ENCODE data around the gene ELSPBP1. TPM values are rescaled to one million over a fixed set of nuclear protein-coding genes. Genes with fewer than 3 reads are reported as not detected.

The ELSPBP1 gene
- polyA plus RNA-seq, 1 of the 3 experiments (the other 2 are of a cell fraction), result not detected

GRCh38 chr19:48025480-48025879 is 31.0 kb downstream of the ELSPBP1 start:
- H3K79me2 ChIP-seq (ENCODE audit: insufficient read depth), result no peaks in the 10 kb centered on the region

GRCh38 chr19:48029431-48029830 is 35.0 kb downstream of the ELSPBP1 start:
- H3K9me3 ChIP-seq, result no peaks in the 10 kb centered on the region
- no peaks in the 10 kb centered on the region for H3K79me2 ChIP-seq (ENCODE audit: insufficient read depth)
- H3K36me3 ChIP-seq (replicated peaks in 1 of 2; ENCODE audit: control insufficient read depth in 1 of 2, insufficient read depth in 2 of 2, low read length in 1 of 2), result no peaks in the 10 kb centered on the region
- no peak overlapping the region for H3K4me3 ChIP-seq (ENCODE audit: low read depth in 2 of 2, low read length in 1 of 2)
- no peak overlapping the region for H3K27ac ChIP-seq (ENCODE audit: low read depth in 2 of 2, low read length in 1 of 2)
- no peak overlapping the region for H3K4me2 ChIP-seq
- no peaks in the 10 kb centered on the region for H4K20me1 ChIP-seq (ENCODE audit: insufficient read depth)
- H3K4me1 ChIP-seq (ENCODE audit: control insufficient read depth in 1 of 2, insufficient read depth in 2 of 2, low read depth in 1 of 2, low read length in 1 of 2), result no peaks in the 10 kb centered on the region
- 10% methylated on average over 7 of the region's 7 CpGs for WGBS (ENCODE audit: low lambda C conversion rate)
- DNase-seq, result no peak
- no peak overlapping the region for H3K9ac ChIP-seq
- H3F3A ChIP-seq (replicated peaks; ENCODE audit: insufficient read depth), result no peaks in the 10 kb centered on the region
- H2AFZ ChIP-seq (ENCODE audit: low read depth), result 0 out of 2 replicates have a peak overlapping the region, but pooled peaks have one; percentile 16
- H3K9me2 ChIP-seq, result no peaks in the 10 kb centered on the region
- CTCF ChIA-PET, result no interaction called here
- peaks cover 55% of the 10 kb centered on the region for H3K27me3 ChIP-seq (ENCODE audit: insufficient read depth)
- POLR2A ChIA-PET, result no interaction called here
- TF ChIP-seq SMC3 (IDR thresholded peaks at IDR 0.05; ENCODE audit: low read depth, low read length) (no peak), TCF12 (IDR thresholded peaks at IDR 0.05) (no peak), SIN3A (IDR thresholded peaks at IDR 0.05; ENCODE audit: borderline replicate concordance, low read depth, low read length) (no peak), USF2 (IDR thresholded peaks at IDR 0.05; ENCODE audit: borderline replicate concordance, low read depth, low read length) (no peak), YY1 (IDR thresholded peaks at IDR 0.05; ENCODE audit: low read depth) (no peak), ZBTB33 (IDR thresholded peaks at IDR 0.05; ENCODE audit: borderline replicate concordance, low read depth) (no peak), FOXJ3 (CRISPR knock-in tag; IDR thresholded peaks at IDR 0.05) (no peak), EZH2phosphoT487 (IDR thresholded peaks at IDR 0.05; ENCODE audit: borderline replicate concordance, low read depth) (no peak), IRF3 (IDR thresholded peaks at IDR 0.05; ENCODE audit: low read depth, low read length) (no peak)

More at GRCh38 chr19:48025480-48025879, 31.0 kb downstream of the ELSPBP1 start:
- Histone ChIP-seq H2AFZ (ENCODE audit: low read depth) (no peak overlapping the region), H3K4me2 (no peak overlapping the region), H3K9me2 (no peaks in the 10 kb centered on the region), H4K20me1 (ENCODE audit: insufficient read depth) (no peaks in the 10 kb centered on the region), H3F3A (replicated peaks; ENCODE audit: insufficient read depth) (no peaks in the 10 kb centered on the region), H3K9me3 (no peaks in the 10 kb centered on the region), H3K4me3 (ENCODE audit: low read depth in 2 of 2, low read length in 1 of 2) (no peak overlapping the region), H3K36me3 (replicated peaks in 1 of 2; ENCODE audit: control insufficient read depth in 1 of 2, insufficient read depth in 2 of 2, low read length in 1 of 2) (no peaks in the 10 kb centered on the region), H3K4me1 (ENCODE audit: control insufficient read depth in 1 of 2, insufficient read depth in 2 of 2, low read depth in 1 of 2, low read length in 1 of 2) (no peaks in the 10 kb centered on the region), H3K27me3 (ENCODE audit: insufficient read depth) (peaks cover 52% of the 10 kb centered on the region), H3K9ac (no peak overlapping the region), H3K27ac (ENCODE audit: low read depth in 2 of 2, low read length in 1 of 2) (no peak overlapping the region)
- ChIA-PET POLR2A (no interaction called here), CTCF (no interaction called here)
- no peak for DNase-seq
- WGBS (ENCODE audit: low lambda C conversion rate), result 3% methylated on average over 3 of the region's 3 CpGs
- TF ChIP-seq CHD2 (IDR thresholded peaks at IDR 0.05; ENCODE audit: low read length, partially characterized antibody), result no peak
- no peak for TF ChIP-seq MAX (IDR thresholded peaks at IDR 0.05; ENCODE audit: low read depth)
- no peak for TF ChIP-seq MEF2A (IDR thresholded peaks at IDR 0.05; ENCODE audit: borderline replicate concordance, low read depth)
- no peak for TF ChIP-seq GABPA (IDR thresholded peaks at IDR 0.05; ENCODE audit: low read depth)
- TF ChIP-seq CTCF (IDR thresholded peaks at IDR 0.05), result no peak
- TF ChIP-seq IRF3 (IDR thresholded peaks at IDR 0.05; ENCODE audit: low read depth, low read length), result no peak
- TF ChIP-seq FOSL2 (IDR thresholded peaks at IDR 0.05; ENCODE audit: borderline replicate concordance, low read depth), result no peak
